ENCODE results near the gene SLC22A17. TPM values are rescaled to one million over a fixed set of nuclear protein-coding genes. Genes with fewer than 3 reads are reported as not detected.

SLC22A17 gene
- total and polyA plus RNA-seq, 2 of the 8 experiments (the other 6 are each of a cell fraction or from before 2014, with no cell fraction given), result 43.0 to 49.0 TPM

GRCh38 chr14:23385642-23386265, 33.1 kb upstream of the SLC22A17 start:
- Histone ChIP-seq H3K36me3 (ENCODE audit: control insufficient read depth in 2 of 4, insufficient read depth in 4 of 4, low read length in 3 of 4) (no peaks in the 10 kb centered on the region), H3K18ac (ENCODE audit: extremely low read depth, low read length) (no peak overlapping the region), H2BK120ac (replicated peaks; ENCODE audit: low read depth, low read length) (no peak overlapping the region), H2AK5ac (ENCODE audit: low read depth, low read length) (no peak overlapping the region), H3K23ac (ENCODE audit: insufficient read length) (no peak overlapping the region), H4K91ac (replicated peaks; ENCODE audit: insufficient read length, low read length) (no peak overlapping the region), H2BK12ac (ENCODE audit: low read depth, low read length) (no peak overlapping the region), H4K20me1 (replicated peaks in 1 of 2; ENCODE audit: control insufficient read depth in 1 of 2, insufficient read depth in 2 of 2, low read length in 2 of 2) (no peaks in the 10 kb centered on the region), H2BK5ac (ENCODE audit: low read depth, low read length) (no peak overlapping the region), H3K14ac (ENCODE audit: insufficient read length) (no peak overlapping the region), H3K9me3 (ENCODE audit: insufficient read depth in 2 of 2, low read depth in 1 of 2, low read length in 1 of 2) (no peaks in the 10 kb centered on the region), H2AFZ (ENCODE audit: low read length) (no peak overlapping the region), H4K8ac (ENCODE audit: extremely low read depth, insufficient read depth, low read length) (no peak overlapping the region), H2BK20ac (ENCODE audit: low read length) (no peak overlapping the region), H3K4me2 (ENCODE audit: insufficient read depth in 1 of 2, low read depth in 2 of 2, low read length in 2 of 2) (no peak overlapping the region), H3K56ac (replicated peaks; ENCODE audit: insufficient read length, low read depth, low read length) (no peak overlapping the region), H3K79me2 (ENCODE audit: control insufficient read depth in 1 of 2, insufficient read depth in 2 of 2, low read length in 2 of 2) (no peaks in the 10 kb centered on the region), H4K5ac (ENCODE audit: insufficient read length, low read depth, low read length) (no peak overlapping the region), H3K23me2 (ENCODE audit: low read depth, low read length) (no peaks in the 10 kb centered on the region; the same call in 1 of the 2 replicates), H3K4me1 (replicated peaks in 1 of 4; ENCODE audit: control insufficient read depth in 3 of 4, insufficient read depth in 4 of 4, low read length in 3 of 4) (peaks cover 0 to 10% (median 0%) of the 10 kb centered on the region in 4 experiments; a peak in 1 of 7 replicates), H3K9ac (replicated peaks in 1 of 4; ENCODE audit: extremely low read depth in 1 of 4, low read depth in 3 of 4, low read length in 3 of 4) (no peak overlapping the region), H3K27ac (ENCODE audit: low read depth, low read length) (no peak overlapping the region), H3K27me3 (replicated peaks in 1 of 4; ENCODE audit: control insufficient read depth in 3 of 4, extremely low read depth in 1 of 4, insufficient read depth in 3 of 4, low read length in 3 of 4) (no peaks in the 10 kb centered on the region; a peak in 1 of 7 replicates), H2BK15ac (ENCODE audit: low read length) (no peak overlapping the region), H3K4ac (replicated peaks; ENCODE audit: insufficient read length, low read depth, low read length) (no peak overlapping the region), H3K79me1 (ENCODE audit: low read depth, low read length) (no peaks in the 10 kb centered on the region), H3K4me3 (ENCODE audit: extremely low read depth in 1 of 4, insufficient read depth in 2 of 4, low read depth in 3 of 4, low read length in 4 of 4) (no peak overlapping the region)
- POLR2A ChIA-PET (ENCODE audit: partially characterized antibody), result interaction anchor here (1.5 kb wide), 1 partner anchor 10 kb away, joined by 3 read pairs; no protein-coding TSS in a partner anchor
- FAIRE-seq (no peak), DNase-seq (ENCODE audit: low read depth in 1 of 2, low spot score in 2 of 2) (no peak)
- 94% methylated on average over 18 of the region's 18 CpGs; no CpG with 5 or more reads in 1 of the 2 experiments for WGBS, 2 experiments (ENCODE audit: extremely low coverage in 1 of 2, insufficient coverage in 1 of 2, insufficient read length in 1 of 2, insufficient replicate concordance in 2 of 2, low coverage in 1 of 2, low lambda C conversion rate in 2 of 2, missing lambda C conversion rate in 1 of 2)
- CTCF ChIA-PET (ENCODE audit: partially characterized antibody), result interaction anchor here (0.8 to 15.0 kb wide), 13 partner anchors 9 to 408 kb away, joined by 3 to 333 read pairs (median 3); partner anchors contain the start of genes EFS and SLC22A17
- TF ChIP-seq CTCF (IDR thresholded peaks at IDR 0.05; ENCODE audit: control extremely low read depth in 1 of 3, insufficient read depth in 1 of 3, low read depth in 1 of 3, low read length in 3 of 3), result 0 out of 4 replicates have a peak, but pooled peaks of 1 of the 3 experiments have one; percentile 5
- TF ChIP-seq RAD21 (IDR thresholded peaks at IDR 0.05 in 1 of 2, conservative IDR thresholded peaks at IDR 0.05 in 1 of 2; ENCODE audit: low read depth in 2 of 2, low read length in 2 of 2), result peak; percentile 22 to 33; a peak in 2 of 4 replicates
- TF ChIP-seq CREB1 (IDR thresholded peaks at IDR 0.05), result no peak
- no peak for TF ChIP-seq E2F6 (IDR thresholded peaks at IDR 0.05)
- TF ChIP-seq CBX8 (IDR thresholded peaks at IDR 0.05; ENCODE audit: borderline replicate concordance, low read depth, low read length), result no peak
- no peak for TF ChIP-seq JUND (IDR thresholded peaks at IDR 0.05; ENCODE audit: low read length)
- no peak for TF ChIP-seq MAFK (IDR thresholded peaks at IDR 0.05; ENCODE audit: low read depth, low read length)

All from H1 (cell line).